ENCODE measurements around the gene GOLGA6C. TPM values are rescaled to one million over a fixed set of nuclear protein-coding genes. Genes with fewer than 3 reads are reported as not detected.

GOLGA6C gene
- total RNA-seq, 2 experiments from 2014 or later = 0.28 TPM; not detected in 1

DNA sequence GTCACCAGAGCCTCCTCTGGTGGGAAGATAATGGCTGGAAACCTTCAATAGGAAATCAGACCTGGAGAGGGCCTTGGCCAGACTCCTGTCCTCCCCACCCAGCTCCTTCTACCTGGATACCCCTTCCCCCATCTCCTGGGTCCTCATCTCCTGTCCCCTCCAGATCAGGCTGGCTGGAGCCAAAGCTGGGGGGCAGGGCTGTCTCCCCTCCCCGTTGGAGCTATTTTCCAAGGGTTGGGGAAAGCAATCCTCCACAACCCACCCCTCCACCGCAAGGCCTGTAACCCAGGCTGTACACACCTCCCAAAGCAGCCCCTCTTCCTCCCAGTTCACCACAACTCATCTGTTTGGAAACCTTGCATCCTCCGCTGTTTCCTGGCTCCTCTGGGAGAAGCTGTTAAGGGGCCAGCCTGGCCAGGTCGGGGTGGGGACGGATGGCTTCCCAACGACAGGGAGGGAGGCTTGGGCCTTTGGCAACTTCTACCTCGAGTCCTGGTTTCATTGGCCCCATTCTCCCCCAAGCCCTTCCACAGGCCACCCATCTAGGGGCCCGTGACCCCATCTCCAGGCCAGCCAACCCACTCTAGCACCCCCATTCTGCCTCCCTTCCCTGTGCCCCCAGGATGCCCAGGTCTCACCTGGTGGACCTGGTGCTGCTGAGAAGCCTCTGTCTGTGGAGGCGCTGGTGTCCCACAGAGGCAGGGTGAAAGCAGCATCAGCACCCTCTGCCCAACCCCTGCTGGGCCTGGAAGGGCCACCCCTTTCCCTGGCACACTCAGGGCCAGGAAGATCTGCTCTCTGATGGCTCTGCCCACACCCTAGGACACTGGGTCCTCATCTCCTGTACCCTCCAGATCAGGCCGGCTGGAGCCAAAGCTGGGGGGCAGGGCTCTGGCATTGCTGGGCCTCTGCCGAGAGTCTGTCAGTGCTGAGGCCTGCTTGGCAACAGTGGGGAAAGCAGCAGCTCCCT, 22.1 kb upstream of the GOLGA6C start:
- CTCF ChIA-PET (ENCODE audit: unreplicated experiment) = no interaction called here

DNA sequence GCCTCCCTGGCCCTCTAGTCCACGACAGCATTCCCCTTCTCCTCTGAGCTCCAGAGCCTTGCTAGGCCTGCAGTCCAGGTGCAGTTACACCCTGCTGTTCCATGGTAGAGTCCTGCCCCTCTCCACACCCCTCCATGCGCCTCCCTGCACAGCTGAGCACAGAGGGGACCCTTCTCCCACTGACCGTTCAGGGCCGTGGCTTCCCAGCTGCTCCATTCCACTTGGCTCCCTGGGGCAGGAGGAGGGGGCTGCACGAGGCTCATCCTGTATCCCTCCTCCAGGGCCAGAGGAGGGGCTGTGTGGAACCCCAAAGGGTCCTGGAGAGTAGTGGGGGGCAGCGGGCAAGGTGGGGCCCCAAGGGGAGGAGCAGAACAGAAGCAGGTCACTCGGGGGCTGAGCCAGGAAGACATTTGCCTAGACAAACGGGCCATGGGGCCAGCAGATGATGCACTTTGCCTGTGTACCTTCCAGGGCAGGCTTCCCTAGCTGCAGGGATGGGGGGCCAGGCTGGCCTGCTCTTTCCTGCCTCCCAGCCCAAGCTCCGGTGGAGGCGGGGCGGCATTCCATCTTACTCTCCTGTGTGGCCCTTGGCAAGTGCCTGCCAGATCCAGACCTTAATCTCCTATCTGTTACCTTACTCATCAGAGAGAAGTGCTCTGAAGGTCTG, 20.7 kb upstream of the GOLGA6C start:
- H4K20me1 ChIP-seq (ENCODE audit: insufficient read depth, low read length) = no peaks in the 10 kb centered on the region
- DNase-seq (ENCODE audit: low spot score) = no peak
- no peak overlapping the region for H3K4me3 ChIP-seq (ENCODE audit: low read depth, low read length, poor library complexity, severe bottlenecking)
- H3K27ac ChIP-seq (ENCODE audit: low read depth, low read length, poor library complexity, severe bottlenecking) = no peak overlapping the region
- ChIA-PET POLR2A (no interaction called here), CTCF (ENCODE audit: unreplicated experiment) (no interaction called here)
- intact Hi-C loops (cut with micrococcal nuclease; ENCODE audit: unreplicated experiment) = no loop called here
- no peaks in the 10 kb centered on the region for H3K9me3 ChIP-seq (ENCODE audit: low read length)
- no peak overlapping the region for H2AFZ ChIP-seq (ENCODE audit: low read length)
- H3K9me2 ChIP-seq (ENCODE audit: insufficient read depth, low read length) = no peaks in the 10 kb centered on the region
- no peak overlapping the region for H3K4me2 ChIP-seq (ENCODE audit: low read length)
- no peak for TF ChIP-seq CTCF (conservative IDR thresholded peaks at IDR 0.05; ENCODE audit: low read length)
- no peak for TF ChIP-seq EZH2phosphoT487 (IDR thresholded peaks at IDR 0.05; ENCODE audit: borderline replicate concordance, low read depth, low read length)
- no peaks in the 10 kb centered on the region for H3K4me1 ChIP-seq (ENCODE audit: insufficient read depth, low read length, poor library complexity, severe bottlenecking)
- no peaks in the 10 kb centered on the region for H3K36me3 ChIP-seq (ENCODE audit: insufficient read depth, low read length)
- BruUV-seq (replicated peaks) = no TSS peak
- no peaks in the 10 kb centered on the region for H3K79me2 ChIP-seq (ENCODE audit: insufficient read depth, low read depth, low read length)

More for the DNA sequence above, 22.1 kb upstream of the GOLGA6C start:
- Histone ChIP-seq H3K4me1 (ENCODE audit: insufficient read depth, low read length, poor library complexity, severe bottlenecking) (no peaks in the 10 kb centered on the region), H3K9me3 (ENCODE audit: low read length) (no peaks in the 10 kb centered on the region), H3K36me3 (ENCODE audit: insufficient read depth, low read length) (no peaks in the 10 kb centered on the region), H2AFZ (ENCODE audit: low read length) (no peak overlapping the region), H3K79me2 (ENCODE audit: insufficient read depth, low read depth, low read length) (no peaks in the 10 kb centered on the region), H3K27ac (ENCODE audit: low read depth, low read length, poor library complexity, severe bottlenecking) (no peak overlapping the region), H3K9me2 (ENCODE audit: insufficient read depth, low read length) (no peaks in the 10 kb centered on the region), H4K20me1 (ENCODE audit: insufficient read depth, low read length) (no peaks in the 10 kb centered on the region), H3K4me2 (ENCODE audit: low read length) (no peak overlapping the region), H3K4me3 (ENCODE audit: low read depth, low read length, poor library complexity, severe bottlenecking) (no peak overlapping the region)
- DNase-seq (ENCODE audit: low spot score) = no peak
- POLR2A ChIA-PET = no interaction called here
- intact Hi-C loops (cut with micrococcal nuclease; ENCODE audit: unreplicated experiment) = no loop called here
- BruUV-seq (replicated peaks) = no TSS peak
- TF ChIP-seq CTCF (conservative IDR thresholded peaks at IDR 0.05; ENCODE audit: low read length) (no peak), EZH2phosphoT487 (IDR thresholded peaks at IDR 0.05; ENCODE audit: borderline replicate concordance, low read depth, low read length) (no peak)
